Activated CD8-positive, alpha-beta T cell treated with anti-CD3 and anti-CD28 coated beads for 36 hours (primary cell): ENCODE results near the gene ZNF77. TPM values are rescaled to one million over a fixed set of nuclear protein-coding genes. Genes with fewer than 3 reads are reported as not detected.

Source experiments
- ATAC-seq: fragments of 200-7000 bp; cut with Tn5 transposase; one replicate; pipeline ENCODE4 v1.10.0; 2021; ENCODE audit warnings: mild to moderate bottlenecking, moderate library complexity
- CTCF ChIA-PET: fragments of 350-600 bp; sonication (Branson Sonifier 250); formaldehyde crosslinking; loops from one replicate; lab custom pipeline; 2021; ENCODE audit warnings: antibody characterized with exemption; lab: Charles Lee
- POLR2A ChIA-PET: fragments of 350-600 bp; sonication (Branson Sonifier 250); formaldehyde crosslinking; loops from one replicate; lab custom pipeline; 2021; ENCODE audit warnings: antibody characterized with exemption; lab: Charles Lee
- DNase-seq: peaks from one replicate; pipeline ENCODE4 v3.0.0-alpha.2; 2020
- H3K27ac Mint-ChIP-seq: one replicate; pipeline ENCODE4 v1.8.0; 2021; ENCODE audit warnings: mild to moderate bottlenecking, mixed read lengths
- H3K27me3 Mint-ChIP-seq: one replicate; pipeline ENCODE4 v1.8.0; 2021; ENCODE audit warnings: mixed read lengths
- H3K36me3 Mint-ChIP-seq: one replicate; pipeline ENCODE4 v1.8.0; 2021; ENCODE audit warnings: low read depth, mixed read lengths
- H3K4me1 Mint-ChIP-seq: one replicate; pipeline ENCODE4 v1.8.0; 2021; ENCODE audit warnings: low read depth, mixed read lengths
- H3K4me3 Mint-ChIP-seq: one replicate; pipeline ENCODE4 v1.8.0; 2021; ENCODE audit warnings: mild to moderate bottlenecking, moderate library complexity, mixed read lengths
- H3K9me3 Mint-ChIP-seq: one replicate; pipeline ENCODE4 v1.8.0; 2021; ENCODE audit warnings: mixed read lengths
- CTCF ChIP-seq: fragments of 200-600 bp; IDR thresholded peaks from one replicate; pipeline ENCODE4 v1.8.0; 2022; ENCODE audit warnings: antibody characterized with exemption, mild to moderate bottlenecking
- intact Hi-C: fragments of 100-400 bp; cut with micrococcal nuclease; formaldehyde crosslinking; loops from one replicate; pipeline ENCODE4 v1.10.0; 2022
- total RNA-seq, 2 experiments: library from RNA; stranded (reverse); gene quantifications; one replicate each; pipeline ENCODE4 v1.2.3, GENCODE V29; 2021

The ZNF77 gene
- total RNA-seq, 2 experiments from 2014 or later: 2.6 to 2.8 TPM

GRCh38 chr19:2926341-2927031 is 18.3 kb downstream of the ZNF77 start:
- Mint-ChIP-seq H3K27me3 (no peaks in the 10 kb centered on the region), H3K9me3 (peaks cover 8% of the 10 kb centered on the region), H3K36me3 (peaks cover 10% of the 10 kb centered on the region), H3K27ac (no peak overlapping the region), H3K4me3 (no peak overlapping the region), H3K4me1 (no peaks in the 10 kb centered on the region)
- DNase-seq (no peak), ATAC-seq (no peak)
- POLR2A ChIA-PET: no interaction called here
- no peak for TF ChIP-seq CTCF
- intact Hi-C loops: no loop called here
- CTCF ChIA-PET: no interaction called here

- H3K9me3 Mint-ChIP-seq: no peaks in the 10 kb centered on the region
- no peak for TF ChIP-seq CTCF
- H3K4me1 Mint-ChIP-seq: no peaks in the 10 kb centered on the region
- ATAC-seq (no peak), DNase-seq (no peak)
- H3K27ac Mint-ChIP-seq: no peak overlapping the region
- peaks cover 8% of the 10 kb centered on the region for H3K36me3 Mint-ChIP-seq
- POLR2A ChIA-PET: interaction anchor here (0.6 to 1.5 kb wide), 3 partner anchors 11 to 32 kb away, joined by 3 to 5 read pairs (median 4); no protein-coding TSS in a partner anchor
- CTCF ChIA-PET: interaction anchor here (0.9 to 1.9 kb wide), 6 partner anchors 10 to 275 kb away, joined by 3 to 12 read pairs (median 3); partner anchors contain the start of gene ZNF57
- intact Hi-C loops: no loop called here
- H3K27me3 Mint-ChIP-seq: no peaks in the 10 kb centered on the region
- no peak overlapping the region for H3K4me3 Mint-ChIP-seq
These were observed 21.3 kb downstream of the ZNF77 start for GRCh38 chr19:2923510-2923909.

GRCh38 chr19:2922987-2923386 is 21.8 kb downstream of the ZNF77 start:
- no peak for TF ChIP-seq CTCF
- no peak overlapping the region for H3K4me3 Mint-ChIP-seq
- peaks cover 2% of the 10 kb centered on the region for H3K9me3 Mint-ChIP-seq
- intact Hi-C loops: no loop called here
- DNase-seq (no peak), ATAC-seq (no peak)
- no peak overlapping the region for H3K27ac Mint-ChIP-seq
- H3K27me3 Mint-ChIP-seq: no peaks in the 10 kb centered on the region
- CTCF ChIA-PET: interaction anchor here (0.9 to 1.9 kb wide), 4 partner anchors 22 to 275 kb away, joined by 3 to 12 read pairs (median 3); partner anchors contain the start of gene ZNF57
- POLR2A ChIA-PET: interaction anchor here (0.5 to 0.9 kb wide), 3 partner anchors 19 to 33 kb away, joined by 3 to 4 read pairs (median 3); no protein-coding TSS in a partner anchor
- H3K4me1 Mint-ChIP-seq: no peaks in the 10 kb centered on the region
- H3K36me3 Mint-ChIP-seq: peaks cover 13% of the 10 kb centered on the region

- DNase-seq: no peak
- Mint-ChIP-seq H3K9me3 (peaks cover 17% of the 10 kb centered on the region), H3K27me3 (no peaks in the 10 kb centered on the region), H3K36me3 (peaks cover 42% of the 10 kb centered on the region), H3K4me1 (peaks cover 7% of the 10 kb centered on the region), H3K27ac (no peak overlapping the region), H3K4me3 (no peak overlapping the region)
- POLR2A ChIA-PET: interaction anchor here (1.2 kb wide), 1 partner anchor 12 kb away, joined by 3 read pairs; no protein-coding TSS in a partner anchor
- intact Hi-C loops: no loop called here
- CTCF ChIA-PET: interaction anchor here (1.2 kb wide), 1 partner anchor 33 kb away, joined by 3 read pairs; no protein-coding TSS in a partner anchor
- no peak for TF ChIP-seq CTCF
- ATAC-seq: no peak
These were observed 27.2 kb downstream of the ZNF77 start for GRCh38 chr19:2917275-2918184.
